Anterior cingulate cortex (tissue), 58 donors: ENCODE measurements around the gene USP3.
"Not testable (repeated sequence)": the region's sequence is repeated elsewhere in the genome, so short reads cannot be mapped to it uniquely, and the experiment has no call there.

Experiments
- DNase-seq, 58 donors: peaks; one replicate each; lab custom pipeline; 2025; lab: John Stamatoyannopoulos, UW

Gene USP3

GRCh38 chr15:63532307-63532744 is 27.9 kb downstream of the USP3 start:
- DNase-seq = no peak

GRCh38 chr15:63534888-63535287 is 30.5 kb downstream of the USP3 start:
- not testable (repeated sequence) for DNase-seq

- DNase-seq = no peak
These were observed 31.3 kb downstream of the USP3 start for GRCh38 chr15:63535689-63536088.

GRCh38 chr15:63538876-63539275 is 34.5 kb downstream of the USP3 start:
- no peak for DNase-seq

- peak in 11 of 58 donors; percentile 1 to 74 (median 8) for DNase-seq
These were observed 35.1 kb downstream of the USP3 start for GRCh38 chr15:63539521-63539920.

- no peak for DNase-seq
These were observed 35.6 kb downstream of the USP3 start for GRCh38 chr15:63539998-63540397.

- no peak for DNase-seq
These were observed 36.1 kb downstream of the USP3 start for GRCh38 chr15:63540449-63540848.

- no peak for DNase-seq
These were observed 40.0 kb downstream of the USP3 start for GRCh38 chr15:63544258-63545026.

- DNase-seq = no peak
These were observed 41.1 kb downstream of the USP3 start for GRCh38 chr15:63545520-63545919.

GRCh38 chr15:63551400-63551799 is 47.0 kb downstream of the USP3 start:
- no peak for DNase-seq

- DNase-seq = peak in 1 of 58 donors; percentile 0
These were observed 49.0 kb downstream of the USP3 start for GRCh38 chr15:63553388-63553791.

- DNase-seq = no peak
These were observed 50.0 kb downstream of the USP3 start for GRCh38 chr15:63554337-63554927.

GRCh38 chr15:63555507-63555906 is 51.1 kb downstream of the USP3 start:
- DNase-seq = no peak

GRCh38 chr15:63556246-63556645 is 51.9 kb downstream of the USP3 start:
- no peak for DNase-seq

- DNase-seq = no peak
These were observed 52.3 kb downstream of the USP3 start for GRCh38 chr15:63556736-63557135.

- no peak for DNase-seq
These were observed 55.4 kb downstream of the USP3 start for GRCh38 chr15:63559753-63560152.

- DNase-seq = no peak
These were observed 56.5 kb downstream of the USP3 start for GRCh38 chr15:63560741-63561448.

- no peak for DNase-seq
These were observed 59.7 kb downstream of the USP3 start for GRCh38 chr15:63564093-63564492.

- no peak for DNase-seq
These were observed 61.3 kb downstream of the USP3 start for GRCh38 chr15:63565536-63566186.

- DNase-seq = no peak
These were observed 68.5 kb downstream of the USP3 start for GRCh38 chr15:63572749-63573464.
